Heart left ventricle (tissue), 16 donors: Measurements from ENCODE around the gene FCN1. TPM values are rescaled to one million over a fixed set of nuclear protein-coding genes. Genes with fewer than 3 reads are reported as not detected.

Experiments
- ATAC-seq, 4 donors: fragments of 200-7000 bp; cut with Tn5 transposase; one replicate each; pipeline ENCODE4 v1.9.1; 2020 to 2022; ENCODE audit warnings: moderate library complexity in 4 of 4, mild to moderate bottlenecking in 3 of 4, moderate number of reproducible peaks in 1 of 4
- DNase-seq, 5 donors: peaks; one replicate each; pipeline ENCODE4 v3.0.0-alpha.2; 2020
- H3K27ac ChIP-seq, 12 donors: fragments of 200-600 bp; sonication (generic) in 4 of 12; one replicate each; pipeline versions ENCODE4 v1.5.0 to v1.8.0; 2016 to 2022; ENCODE audit warnings: mild to moderate bottlenecking in 2 of 12
- H3K27me3 ChIP-seq, 9 donors: fragments of 200-600 bp; sonication (generic) in 2 of 9; one replicate each; pipeline versions ENCODE4 v1.5.1 to v1.8.0; 2016 to 2022; ENCODE audit warnings: mild to moderate bottlenecking in 3 of 9
- H3K36me3 ChIP-seq, 9 donors: fragments of 200-600 bp; sonication (generic) in 2 of 9; one replicate each; pipeline versions ENCODE4 v1.5.0 to v1.8.0; 2018 to 2022; ENCODE audit warnings: mild to moderate bottlenecking in 2 of 9
- H3K4me1 ChIP-seq, 12 donors: fragments of 200-600 bp; sonication (generic) in 4 of 12; one replicate each; pipeline versions ENCODE4 v1.5.0 to v1.8.0; 2016 to 2022; ENCODE audit warnings: mild to moderate bottlenecking in 3 of 12
- H3K4me3 ChIP-seq, 12 donors: fragments of 200-600 bp; sonication (generic) in 4 of 12; one replicate each; pipeline versions ENCODE4 v1.5.0 to v1.8.0; 2017 to 2022; ENCODE audit warnings: mild to moderate bottlenecking in 9 of 12, moderate library complexity in 4 of 12
- H3K9me3 ChIP-seq, 12 donors: fragments of 200-600 bp; sonication (generic) in 4 of 12; one replicate each; pipeline versions ENCODE4 v1.5.0 to v1.8.0; 2016 to 2022; ENCODE audit warnings: mild to moderate bottlenecking in 1 of 12
- POLR2A ChIP-seq, 2 donors: fragments of 450-650 bp; IDR thresholded peaks; one replicate each; pipeline ENCODE4 v1.6.1; 2017; ENCODE audit warnings: antibody characterized with exemption in 2 of 2, mild to moderate bottlenecking in 2 of 2, moderate library complexity in 2 of 2
- WGBS, 4 donors: extraction: QIAGEN DNeasy Blood & Tissue Kit in 2 of 4; methylation state at CpG; one replicate each; pipeline versions ENCODE4 v1.1.5 to v1.1.7; 2013 to 2018; 5-methylcytosine and 5-hydroxymethylcytosine counted together
- intact Hi-C, 10 donors: fragments of 100-400 bp; cut with DNase I; formaldehyde crosslinking; loops; one replicate each; pipeline versions ENCODE4 v1.11.1 to v1.14.2; 2022
- polyA plus RNA-seq, 2 donors: library from polyadenylated mRNA; stranded (reverse); fragments of 200-250 nt; gene quantifications; one replicate each; pipeline ENCODE4 v1.2.3, GENCODE V29; 2013
- total RNA-seq, 9 donors: library from RNA; depleted of rRNA in 2 of 9; stranded (reverse); fragments of >200 nt in 2 of 9; fragmentation: NEBNext Ultra II Directional in 3 of 9; extraction: Animal tissue kit (Norgen Biotek cat#: 25700) in 3 of 9; gene quantifications; one replicate each; pipeline versions ENCODE4 v1.1.0 to v1.2.4, GENCODE V29; 2016 to 2023
- TF ChIP-seq, protein P1 (sequence below), 12 donors: fragments of 200-600 bp; sonication (generic) in 4 of 12; IDR thresholded peaks; one replicate each; pipeline versions ENCODE4 v1.5.0 to v1.8.0; 2018 to 2022; ENCODE audit warnings: antibody characterized with exemption in 12 of 12, mild to moderate bottlenecking in 5 of 12
- donor health status: ischemic (EF 13 %, LVEDD 7.1; RV severe dilation, severe dysfunction).
- donor health status: healthy with polysubstance abuse.
- donor health status: DM: no; HTN: yes; CAD: no.
- donor health status: DM: no; HTN: no; CAD: no.
- donor health status: ischemic (EF 25% LVEDD 6.9; RV normal size, moderate dysfunction).
- donor health status: ischemic (EF 25% LVEDD 5.7; RV mildly dilated, moderate dysfunction).
- donor health status: healthy.
- donor health status: DM: yes; HTN: yes; CAD: no.
- donor health status: ischemic (EF 35%, LVEDD 5.7; RV mildly dilated, moderate dysfunction).
- donor health status: nonischemic (EF 11% LVEDD 7.7; RV severe dilation, severe dysfunction).
- donor health status: DM: yes; HTN: yes; CAD: no.
- donor health status: PGD.
- donor health status: ischemic (EF 29% LVEDD 5.4; RV normal size, mild dysfunction).
- donor health status: nonischemic (EF 23%, LVEDD 6.1; RV moderate dilation, normal function).

The FCN1 gene
- total and polyA plus RNA-seq, 11 donors: 0.81 to 87.5 (median 1.6) TPM

GRCh38 chr9:134918646-134919045 lies 934 bp upstream of the FCN1 start:
- peaks cover 0 to 39% (median 0%) of the 10 kb centered on the region in 12 donors for H3K4me1 ChIP-seq
- WGBS, 4 donors: 90 to 93% (median 91%) methylated on average over 9 to 10 of the region's 10 CpGs
- TF ChIP-seq, protein P1, sequence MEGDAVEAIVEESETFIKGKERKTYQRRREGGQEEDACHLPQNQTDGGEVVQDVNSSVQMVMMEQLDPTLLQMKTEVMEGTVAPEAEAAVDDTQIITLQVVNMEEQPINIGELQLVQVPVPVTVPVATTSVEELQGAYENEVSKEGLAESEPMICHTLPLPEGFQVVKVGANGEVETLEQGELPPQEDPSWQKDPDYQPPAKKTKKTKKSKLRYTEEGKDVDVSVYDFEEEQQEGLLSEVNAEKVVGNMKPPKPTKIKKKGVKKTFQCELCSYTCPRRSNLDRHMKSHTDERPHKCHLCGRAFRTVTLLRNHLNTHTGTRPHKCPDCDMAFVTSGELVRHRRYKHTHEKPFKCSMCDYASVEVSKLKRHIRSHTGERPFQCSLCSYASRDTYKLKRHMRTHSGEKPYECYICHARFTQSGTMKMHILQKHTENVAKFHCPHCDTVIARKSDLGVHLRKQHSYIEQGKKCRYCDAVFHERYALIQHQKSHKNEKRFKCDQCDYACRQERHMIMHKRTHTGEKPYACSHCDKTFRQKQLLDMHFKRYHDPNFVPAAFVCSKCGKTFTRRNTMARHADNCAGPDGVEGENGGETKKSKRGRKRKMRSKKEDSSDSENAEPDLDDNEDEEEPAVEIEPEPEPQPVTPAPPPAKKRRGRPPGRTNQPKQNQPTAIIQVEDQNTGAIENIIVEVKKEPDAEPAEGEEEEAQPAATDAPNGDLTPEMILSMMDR (IDR thresholded peaks at IDR 0.05): no peak
- TF ChIP-seq POLR2A (IDR thresholded peaks at IDR 0.05): no peak
- DNase-seq (no peak), ATAC-seq (no peak)
- peaks cover 0 to 19% (median 6%) of the 10 kb centered on the region in 12 donors for H3K9me3 ChIP-seq
- H3K4me3 ChIP-seq: no peak overlapping the region
- H3K27me3 ChIP-seq: peaks cover 0 to 31% (median 0%) of the 10 kb centered on the region in 9 donors
- H3K36me3 ChIP-seq: no peaks in the 10 kb centered on the region
- intact Hi-C loops: no loop called here
- H3K27ac ChIP-seq: no peak overlapping the region

- ATAC-seq: no peak
- TF ChIP-seq, protein P1 (IDR thresholded peaks at IDR 0.05): no peak
- no peak for TF ChIP-seq POLR2A (IDR thresholded peaks at IDR 0.05)
- Histone ChIP-seq H3K27me3 (peaks cover 0 to 31% (median 0%) of the 10 kb centered on the region in 9 donors), H3K27ac (peak overlapping the region in 1 of 12 donors; percentile 33), H3K4me1 (peaks cover 0 to 15% (median 0%) of the 10 kb centered on the region in 12 donors), H3K36me3 (no peaks in the 10 kb centered on the region), H3K9me3 (peaks cover 0 to 19% (median 6%) of the 10 kb centered on the region in 12 donors), H3K4me3 (peak overlapping the region in 1 of 12 donors; percentile 51)
- no peak for DNase-seq
- WGBS, 4 donors: 83 to 93% (median 85%) methylated on average over 8 of the region's 8 CpGs
- intact Hi-C loops: no loop called here
These were observed 1.5 kb downstream of the FCN1 start for GRCh38 chr9:134916161-134916665.

DNA sequence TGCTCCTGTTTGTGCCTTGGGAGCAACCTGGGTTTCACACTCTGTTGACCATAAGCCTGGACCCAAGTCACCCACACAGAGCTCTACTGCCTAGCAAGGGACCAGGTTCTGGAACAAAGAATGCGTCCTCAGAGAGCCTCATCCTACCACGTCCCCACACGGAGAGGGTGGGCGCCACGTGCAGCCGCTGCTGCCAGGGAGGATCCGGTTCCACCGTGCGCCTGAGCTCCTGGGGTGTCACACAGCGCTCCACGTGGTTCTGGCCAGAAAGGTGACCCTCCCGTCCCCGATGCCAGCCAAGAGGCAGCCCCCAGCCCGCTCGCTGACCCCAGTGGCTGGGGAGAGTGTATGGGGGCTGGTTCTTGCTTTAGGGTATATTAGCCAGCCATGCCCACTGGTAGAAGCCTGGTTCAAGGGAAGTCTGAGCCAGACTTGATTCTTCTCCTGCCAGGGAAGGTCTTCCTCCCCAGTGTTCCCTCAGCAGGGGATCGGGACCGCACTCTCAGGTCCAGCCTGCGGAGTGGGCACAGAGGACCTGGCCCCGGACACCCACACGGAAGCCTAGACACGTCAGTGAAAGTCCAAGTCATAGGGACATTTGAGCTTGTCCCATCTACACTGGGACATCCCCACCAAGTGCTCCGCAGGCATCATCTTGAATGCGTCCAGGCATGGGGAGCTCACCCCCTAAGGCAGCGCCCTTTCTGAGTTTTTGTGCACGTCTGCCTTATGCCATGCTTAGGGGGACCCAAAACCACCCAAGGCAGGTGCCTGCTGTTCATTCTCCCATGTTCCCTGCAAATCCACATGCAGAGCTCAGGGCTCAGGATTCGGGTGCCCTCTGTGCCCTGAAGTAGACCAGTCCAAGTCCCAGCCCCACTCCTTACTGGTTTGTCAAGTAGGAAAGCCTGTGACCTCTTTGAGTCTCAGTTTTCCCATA lies 2.4 kb downstream of the FCN1 start:
- Histone ChIP-seq H3K4me1 (peaks cover 0 to 11% (median 0%) of the 10 kb centered on the region in 12 donors), H3K4me3 (peak overlapping the region in 1 of 12 donors; percentile 51), H3K9me3 (peaks cover 0 to 17% (median 6%) of the 10 kb centered on the region in 12 donors), H3K27me3 (peaks cover 0 to 31% (median 0%) of the 10 kb centered on the region in 9 donors), H3K36me3 (no peaks in the 10 kb centered on the region), H3K27ac (peak overlapping the region in 1 of 12 donors; percentile 49)
- no peak for TF ChIP-seq POLR2A (IDR thresholded peaks at IDR 0.05)
- TF ChIP-seq, protein P1 (IDR thresholded peaks at IDR 0.05): no peak
- peak in 1 of 5 donors; percentile 10 for DNase-seq
- no peak for ATAC-seq
- WGBS, 4 donors: 93 to 98% (median 93%) methylated on average over 20 to 26 of the region's 26 CpGs
- intact Hi-C loops: no loop called here

DNA sequence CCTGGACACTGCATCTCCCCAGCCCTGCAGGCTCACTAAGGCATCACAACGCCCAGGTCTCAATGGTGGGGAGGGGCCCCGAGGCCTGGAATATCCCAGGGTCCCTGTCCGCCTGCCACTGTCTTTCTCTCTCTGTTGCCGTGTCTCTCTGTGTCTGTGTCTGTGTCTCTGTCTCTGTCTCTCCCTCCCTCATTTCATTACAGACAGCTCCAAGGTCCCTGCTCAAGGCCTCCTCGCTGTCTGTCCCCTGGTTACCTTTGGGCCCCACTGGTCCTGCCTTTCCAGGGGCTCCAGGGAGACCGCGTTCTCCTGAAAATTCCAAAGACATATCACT lies 3.2 kb downstream of the FCN1 start:
- DNase-seq (no peak), ATAC-seq (no peak)
- intact Hi-C loops: no loop called here
- Histone ChIP-seq H3K9me3 (peaks cover 0 to 9% (median 2%) of the 10 kb centered on the region in 12 donors), H3K4me1 (peaks cover 0 to 11% (median 0%) of the 10 kb centered on the region in 12 donors), H3K27ac (peak overlapping the region in 1 of 12 donors; percentile 49), H3K27me3 (peaks cover 0 to 31% (median 0%) of the 10 kb centered on the region in 9 donors), H3K4me3 (peak overlapping the region in 1 of 12 donors; percentile 51), H3K36me3 (no peaks in the 10 kb centered on the region)
- TF ChIP-seq, protein P1 (IDR thresholded peaks at IDR 0.05): no peak
- TF ChIP-seq POLR2A (IDR thresholded peaks at IDR 0.05): no peak
- WGBS, 4 donors: 85 to 93% (median 87%) methylated on average over 6 to 7 of the region's 7 CpGs
